A549 treated with CpdA at 1 μM for 4 hours (cell line): ENCODE data around the gene USP12. TPM values are rescaled to one million over a fixed set of nuclear protein-coding genes. Genes with fewer than 3 reads are reported as not detected.

Experiments used
- total RNA-seq: library from RNA; stranded (reverse); fragments of 200-300 nt; extraction: Qiagen RNA extraction; gene quantifications from 5 replicates; pipeline ENCODE4 v1.2.3, GENCODE V29; 2022; ENCODE audit warnings: low read depth

The USP12 gene, protein sequence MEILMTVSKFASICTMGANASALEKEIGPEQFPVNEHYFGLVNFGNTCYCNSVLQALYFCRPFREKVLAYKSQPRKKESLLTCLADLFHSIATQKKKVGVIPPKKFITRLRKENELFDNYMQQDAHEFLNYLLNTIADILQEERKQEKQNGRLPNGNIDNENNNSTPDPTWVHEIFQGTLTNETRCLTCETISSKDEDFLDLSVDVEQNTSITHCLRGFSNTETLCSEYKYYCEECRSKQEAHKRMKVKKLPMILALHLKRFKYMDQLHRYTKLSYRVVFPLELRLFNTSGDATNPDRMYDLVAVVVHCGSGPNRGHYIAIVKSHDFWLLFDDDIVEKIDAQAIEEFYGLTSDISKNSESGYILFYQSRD
- total RNA-seq: 18.0 to 22.5 TPM (median 20.7 TPM) in 5 replicates

DNA sequence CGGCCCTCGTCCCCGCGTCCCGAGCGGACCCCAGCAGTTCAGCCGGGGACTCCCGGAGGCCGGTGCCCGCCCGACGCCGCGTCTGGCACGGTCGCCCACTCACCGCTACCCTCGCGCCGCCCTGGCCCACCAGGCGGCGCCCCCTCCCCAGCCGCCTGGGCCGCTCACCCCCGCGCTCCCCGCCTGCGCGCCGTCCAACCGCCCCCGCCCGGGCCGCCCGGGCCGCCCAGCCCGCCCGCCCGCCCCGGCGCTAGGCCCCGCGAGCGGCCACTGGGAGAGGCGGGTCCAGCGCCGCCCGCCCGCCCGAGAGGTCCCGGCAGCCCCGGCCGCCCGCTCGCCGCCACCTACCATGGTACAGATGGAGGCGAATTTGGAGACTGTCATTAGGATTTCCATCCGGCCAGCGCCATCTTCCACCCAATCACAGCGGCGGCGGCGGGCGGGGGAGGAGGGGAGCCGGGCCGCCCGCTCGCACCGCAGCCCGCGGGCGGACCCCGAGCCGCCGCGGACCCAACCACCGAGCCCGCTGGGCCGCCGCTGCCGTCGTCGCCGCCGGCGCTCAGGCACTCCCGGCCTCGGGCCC is at the start of gene USP12:
Gene USP12 (minus strand): TSS at position 568 of the 583 bp plus-strand sequence. CDS start 172 bp downstream, at position 396.

Other genes starting within 250 kb of the USP12 start
- gene RPL21, start 79.7 kb upstream of the USP12 start, total RNA-seq: 1,267 to 1,766 TPM (median 1,322 TPM) in 5 replicates
- 2.7 to 4.9 TPM (median 3.6 TPM) in 5 replicates for gene RASL11A, start 99.0 kb upstream of the USP12 start, total RNA-seq